B cell (primary cell): ENCODE measurements around the gene LMAN2. TPM values are rescaled to one million over a fixed set of nuclear protein-coding genes. Genes with fewer than 3 reads are reported as not detected.

Experiments used
- ATAC-seq: fragments of 200-7000 bp; cut with Tn5 transposase; one replicate; pipeline ENCODE4 v1.10.0; 2021; ENCODE audit warnings: low read depth, mild to moderate bottlenecking, moderate number of reproducible peaks, moderate library complexity
- CTCF ChIA-PET: fragments of 350-600 bp; sonication (Branson Sonifier 250); formaldehyde crosslinking; loops from one replicate; lab custom pipeline; 2021; ENCODE audit warnings: antibody characterized with exemption, inconsistent platforms; lab: Charles Lee
- POLR2A ChIA-PET: fragments of 350-600 bp; sonication (Branson Sonifier 250); formaldehyde crosslinking; loops from one replicate; lab custom pipeline; 2021; ENCODE audit warnings: antibody characterized with exemption; lab: Charles Lee
- DNase-seq: peaks from one replicate; pipeline ENCODE4 v3.0.0; 2013
- H2AFZ ChIP-seq: 2 replicates; pipeline ENCODE4 v1.6.1; 2012; ENCODE audit warnings: mild to moderate bottlenecking, low read depth, low read length; ENCODE audit not compliant: insufficient read depth, poor library complexity, severe bottlenecking
- H3K27ac ChIP-seq, 2 donors: 1 replicate in 1 of 2; 2 replicates in 1 of 2; pipeline ENCODE4 v1.5.1; 2012 to 2013; ENCODE audit warnings: low read length in 2 of 2, mild to moderate bottlenecking in 2 of 2, moderate library complexity in 1 of 2
- H3K27me3 ChIP-seq, 4 experiments: fragments of 200-600 bp in 1 of 4; sonication (generic) in 1 of 4; replicated peaks in 1 of 4; 1 replicate in 2 of 4; 2 replicates in 2 of 4; pipeline versions ENCODE4 v1.6.1 to v1.7.0; 2013 to 2016; ENCODE audit warnings: low read length in 3 of 4, mild to moderate bottlenecking in 2 of 4, mixed read lengths in 1 of 4, moderate library complexity in 1 of 4; ENCODE audit not compliant: insufficient read depth in 4 of 4, control insufficient read depth in 3 of 4; ENCODE audit errors: control extremely low read depth in 1 of 4
- H3K36me3 ChIP-seq, 2 experiments: replicated peaks in 1 of 2; 1 replicate in 1 of 2; 2 replicates in 1 of 2; pipeline versions ENCODE4 v1.6.1 to v1.7.1; 2013; ENCODE audit warnings: low read length in 1 of 2; ENCODE audit not compliant: insufficient read depth in 2 of 2, control insufficient read depth in 1 of 2; ENCODE audit errors: control extremely low read depth in 1 of 2, extremely low read depth in 1 of 2
- H3K4me1 ChIP-seq, 2 donors: fragments of 200-600 bp in 1 of 2; sonication (generic) in 1 of 2; 1 replicate in 1 of 2; 2 replicates in 1 of 2; pipeline versions ENCODE4 v1.5.1 to v1.6.1; 2013 to 2017; ENCODE audit warnings: low read length in 2 of 2; ENCODE audit not compliant: control insufficient read depth in 2 of 2, insufficient read depth in 2 of 2
- H3K4me2 ChIP-seq: replicated peaks from 2 replicates; pipeline ENCODE3; 2012; ENCODE audit warnings: mild to moderate bottlenecking, low read depth, low read length; ENCODE audit not compliant: poor library complexity, severe bottlenecking
- H3K4me3 ChIP-seq, 5 experiments: fragments of 200-600 bp in 1 of 5; sonication (generic) in 1 of 5; 1 replicate in 3 of 5; 2 replicates in 2 of 5; pipeline versions ENCODE4 v1.5.1 to v1.7.0; 2011 to 2016; ENCODE audit warnings: low read length in 4 of 5, mild to moderate bottlenecking in 4 of 5, low read depth in 2 of 5, control low read depth in 1 of 5, moderate library complexity in 1 of 5; ENCODE audit not compliant: insufficient read depth in 1 of 5; ENCODE audit errors: control extremely low read depth in 1 of 5, extremely low read depth in 1 of 5
- H3K79me2 ChIP-seq: fragments of 200-600 bp; sonication (generic); one replicate; pipeline ENCODE4 v1.6.0; 2016; ENCODE audit warnings: low read length; ENCODE audit not compliant: control insufficient read depth, insufficient read depth
- H3K9ac ChIP-seq: fragments of 200-600 bp; sonication (generic); 2 replicates; pipeline ENCODE4 v1.6.1; 2017; ENCODE audit warnings: mild to moderate bottlenecking, low read length, moderate library complexity
- H3K9me3 ChIP-seq, 3 donors: one replicate each; pipeline versions ENCODE4 v1.6.1 to v1.7.1; 2013; ENCODE audit warnings: low read length in 2 of 3; ENCODE audit not compliant: control insufficient read depth in 2 of 3, insufficient read depth in 1 of 3; ENCODE audit errors: control extremely low read depth in 1 of 3
- H4K20me1 ChIP-seq: 2 replicates; pipeline ENCODE4 v1.6.0; 2012; ENCODE audit warnings: mild to moderate bottlenecking, low read length; ENCODE audit not compliant: insufficient read depth, control insufficient read depth, poor library complexity, severe bottlenecking
- H3K27ac Mint-ChIP-seq: one replicate; pipeline ENCODE4 v1.8.0; 2021; ENCODE audit warnings: mixed read lengths
- H3K27me3 Mint-ChIP-seq: one replicate; pipeline ENCODE4 v1.8.0; 2021; ENCODE audit warnings: mixed read lengths
- H3K4me1 Mint-ChIP-seq: one replicate; pipeline ENCODE4 v1.8.0; 2021; ENCODE audit warnings: mixed read lengths
- H3K4me3 Mint-ChIP-seq: one replicate; pipeline ENCODE4 v1.8.0; 2021; ENCODE audit warnings: mixed read lengths
- H3K9me3 Mint-ChIP-seq: one replicate; pipeline ENCODE4 v1.8.0; 2022; ENCODE audit warnings: mixed read lengths; ENCODE audit not compliant: insufficient read depth
- CTCF ChIP-seq: fragments of 200-600 bp; IDR thresholded peaks from one replicate; pipeline ENCODE4 v1.8.0; 2022; ENCODE audit warnings: antibody characterized with exemption, mild to moderate bottlenecking
- EZH2 ChIP-seq: IDR thresholded peaks from 2 replicates; pipeline ENCODE4 v1.6.1; 2012; ENCODE audit warnings: borderline replicate concordance, low read depth, mild to moderate bottlenecking, moderate library complexity, low read length; ENCODE audit not compliant: insufficient read depth, poor library complexity, severe bottlenecking
- WGBS: methylation state at CpG from one replicate; pipeline ENCODE4 v1.1.5; 2013; ENCODE audit warnings: missing lambda C conversion rate; ENCODE audit not compliant: insufficient coverage; 5-methylcytosine and 5-hydroxymethylcytosine counted together
- intact Hi-C: fragments of 100-400 bp; cut with micrococcal nuclease; formaldehyde crosslinking; loops from one replicate; pipeline ENCODE4 v1.10.0; 2022
- polyA plus RNA-seq: library from polyadenylated mRNA; depleted of rRNA; stranded (reverse); fragments of >200 nt; gene quantifications from 2 replicates; pipeline ENCODE4 v1.2.3, GENCODE V29; 2012
- total RNA-seq, 2 donors: library from RNA; stranded (reverse); fragments of 120-200 nt in 1 of 2; gene quantifications; 1 replicate in 1 of 2; 2 replicates in 1 of 2; pipeline versions ENCODE4 v1.2.3 to v1.2.4, GENCODE V29; 2013 to 2022

Gene LMAN2
- total and polyA plus RNA-seq, 2 donors (not counting 1 experiment from before 2014, with no cell fraction given) = 99.4 to 123 TPM

- ATAC-seq (no peak), DNase-seq (no peak)
- peaks cover 0 to 6% of the 10 kb centered on the region in 2 donors for H3K4me1 ChIP-seq
- H3K27me3 ChIP-seq = peaks cover 0 to 16% (median 0%) of the 10 kb centered on the region in 4 experiments
- 81% methylated on average over 4 of the region's 4 CpGs for WGBS
- H2AFZ ChIP-seq = no peak within 1 kb of the TSS
- H4K20me1 ChIP-seq = no peaks in the 10 kb centered on the region
- TF ChIP-seq CTCF (no peak), EZH2 (no peak)
- no peaks in the 10 kb centered on the region for H3K79me2 ChIP-seq
- intact Hi-C loops = no loop called here
- Mint-ChIP-seq H3K4me3 (no peak within 1 kb of the TSS), H3K4me1 (peaks cover 12% of the 10 kb centered on the region), H3K27me3 (peaks cover 21% of the 10 kb centered on the region), H3K27ac (no peak within 1 kb of the TSS), H3K9me3 (no peaks in the 10 kb centered on the region)
- ChIA-PET POLR2A (interaction anchor here (0.7 kb wide), 1 partner anchor 11 kb away, joined by 8 read pairs; no protein-coding TSS in a partner anchor), CTCF (interaction anchor here (1.2 kb wide), 1 partner anchor 71 kb away, joined by 3 read pairs; no protein-coding TSS in a partner anchor)
- H3K9me3 ChIP-seq = no peaks in the 10 kb centered on the region
- no peak within 1 kb of the TSS for H3K9ac ChIP-seq
- no peaks in the 10 kb centered on the region for H3K36me3 ChIP-seq
- H3K4me2 ChIP-seq = no peak within 1 kb of the TSS
- H3K27ac ChIP-seq = no peak within 1 kb of the TSS
- H3K4me3 ChIP-seq = no peak within 1 kb of the TSS
Observed at GRCh38 chr5:177384134-177384533, 32.7 kb upstream of the LMAN2 start, which contains the start of gene SLC34A1. Gene SLC34A1, plus strand, starts transcription at chr5:177384434. Its CDS starts 1,308 bp downstream, at chr5:177385742.

- H3K79me2 ChIP-seq = no peaks in the 10 kb centered on the region
- H3K4me3 ChIP-seq = no peak overlapping the region
- H3K4me1 ChIP-seq = no peaks in the 10 kb centered on the region
- peaks cover 21% of the 10 kb centered on the region for H3K27me3 Mint-ChIP-seq
- no peaks in the 10 kb centered on the region for H4K20me1 ChIP-seq
- ATAC-seq = no peak
- H3K4me1 Mint-ChIP-seq = peaks cover 3% of the 10 kb centered on the region
- H3K9me3 Mint-ChIP-seq = no peaks in the 10 kb centered on the region
- H3K9me3 ChIP-seq = no peaks in the 10 kb centered on the region
- 90% methylated on average over 6 of the region's 9 CpGs for WGBS
- H3K4me2 ChIP-seq = no peak overlapping the region
- H3K27ac Mint-ChIP-seq = no peak overlapping the region
- H3K36me3 ChIP-seq = no peaks in the 10 kb centered on the region
- ChIA-PET CTCF (interaction anchor here (0.9 to 1.4 kb wide), 6 partner anchors 18 to 269 kb away, joined by 3 to 5 read pairs (median 3); no protein-coding TSS in a partner anchor), POLR2A (no interaction called here)
- TF ChIP-seq CTCF (no peak), EZH2 (no peak)
- intact Hi-C loops = no loop called here
- no peak overlapping the region for H3K4me3 Mint-ChIP-seq
- no peak overlapping the region for H3K27ac ChIP-seq
- H3K27me3 ChIP-seq = peaks cover 0 to 16% (median 0%) of the 10 kb centered on the region in 4 experiments
- DNase-seq = no peak
- no peak overlapping the region for H2AFZ ChIP-seq
- H3K9ac ChIP-seq = no peak overlapping the region
Observed at GRCh38 chr5:177383181-177383580, 31.7 kb upstream of the LMAN2 start.
